ENCODE data around the gene GDPD2. TPM values are rescaled to one million over a fixed set of nuclear protein-coding genes. Genes with fewer than 3 reads are reported as not detected.

Gene GDPD2
- total RNA-seq, 1 donor = not detected

DNA sequence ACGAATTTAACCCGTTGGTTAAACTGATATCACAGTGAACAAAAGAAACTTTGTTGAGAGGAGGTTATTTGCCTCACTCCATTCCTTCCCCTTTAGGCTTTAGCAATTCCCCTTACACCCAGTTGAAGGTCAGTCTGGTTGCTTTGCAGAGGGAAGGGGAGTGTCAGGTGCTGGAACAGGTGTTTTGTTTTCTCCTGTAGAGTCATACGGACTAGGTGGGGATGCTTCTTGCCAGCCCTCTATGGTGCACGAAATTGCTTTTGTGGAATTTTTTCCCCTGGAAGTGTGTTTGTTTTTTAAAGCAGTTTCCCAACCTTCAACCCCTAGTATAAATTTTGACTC is 54.6 kb downstream of the GDPD2 start:
- Histone ChIP-seq H3K9me3 (ENCODE audit: low read depth, low read length) (no peaks in the 10 kb centered on the region), H3K4me1 (ENCODE audit: insufficient read depth, low read length) (no peaks in the 10 kb centered on the region), H3K27me3 (ENCODE audit: insufficient read depth, low read length) (no peaks in the 10 kb centered on the region), H3K4me3 (ENCODE audit: low read length) (no peak overlapping the region)

DNA sequence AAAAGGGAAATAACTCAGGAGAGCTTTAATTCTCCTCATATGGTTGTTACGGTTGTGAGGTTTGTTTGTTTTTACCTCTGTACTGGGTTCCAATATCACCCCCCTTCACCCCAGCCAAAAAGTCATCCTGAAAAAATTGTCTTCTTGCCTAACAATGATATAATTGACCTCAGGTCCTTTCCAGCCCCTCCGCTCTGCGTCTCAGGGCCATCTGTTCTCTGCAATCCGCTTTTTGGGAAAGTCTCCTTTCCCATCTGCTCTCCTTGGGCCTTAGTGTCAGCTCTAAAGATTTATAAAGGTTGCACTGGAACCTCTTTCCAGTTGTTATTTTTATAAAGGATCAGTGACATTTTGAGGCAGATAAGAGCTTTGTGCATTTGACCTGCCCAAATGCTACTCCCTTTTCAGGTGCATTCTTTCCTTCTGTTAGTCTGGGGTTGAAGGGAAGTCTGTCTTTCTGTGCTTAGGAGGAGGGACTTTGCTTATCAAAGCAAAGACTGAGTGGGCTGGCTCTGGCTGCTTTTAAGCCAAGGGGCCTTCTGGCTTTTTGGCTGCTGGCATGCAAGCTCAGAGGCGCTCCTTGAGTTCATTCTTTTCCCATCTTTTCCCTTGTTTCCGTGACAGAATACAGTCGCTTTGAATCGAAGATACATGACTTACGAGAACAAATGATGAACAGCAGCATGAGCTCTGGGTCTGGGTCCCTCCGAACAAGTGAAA is 55.6 kb downstream of the GDPD2 start:
- H3K4me3 ChIP-seq (ENCODE audit: low read length) = no peak overlapping the region
- H3K9me3 ChIP-seq (ENCODE audit: low read depth, low read length) = no peaks in the 10 kb centered on the region
- H3K4me1 ChIP-seq (ENCODE audit: insufficient read depth, low read length) = no peaks in the 10 kb centered on the region
- no peaks in the 10 kb centered on the region for H3K27me3 ChIP-seq (ENCODE audit: insufficient read depth, low read length)

DNA sequence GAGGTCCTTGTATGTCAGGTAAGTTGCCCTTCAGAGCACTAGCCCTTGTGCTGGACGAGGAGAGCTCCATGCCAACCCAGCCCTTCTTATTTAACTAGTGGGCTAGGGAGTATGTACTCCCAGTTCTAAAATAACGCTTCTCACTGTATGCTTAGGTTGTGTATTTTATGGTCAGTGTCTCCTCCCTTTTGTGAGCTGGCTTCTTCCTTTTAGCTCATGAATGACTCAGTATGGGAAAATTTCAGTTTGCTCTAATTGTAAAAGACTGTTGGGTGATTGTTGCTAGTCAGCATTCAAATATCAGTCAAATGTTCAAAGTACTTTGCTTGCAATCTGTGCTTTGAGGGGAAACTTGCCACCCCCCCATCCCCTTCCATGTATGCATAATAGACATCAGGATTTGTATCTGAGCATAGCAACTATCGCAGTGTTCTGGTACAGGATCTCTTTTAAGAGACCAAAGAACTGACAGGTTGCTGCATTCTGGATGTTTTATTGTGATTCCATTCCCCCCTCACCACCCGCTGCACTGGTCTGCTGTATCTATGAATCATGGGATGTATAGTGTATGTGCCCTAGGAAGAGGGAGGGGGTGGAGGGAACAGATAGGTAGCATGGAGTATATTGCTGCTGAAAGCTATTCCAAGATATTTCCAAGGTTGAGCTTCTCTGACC is 56.3 kb downstream of the GDPD2 start:
- H3K27me3 ChIP-seq (ENCODE audit: insufficient read depth, low read length) = no peaks in the 10 kb centered on the region
- H3K4me3 ChIP-seq (ENCODE audit: low read length) = no peak overlapping the region
- no peaks in the 10 kb centered on the region for H3K9me3 ChIP-seq (ENCODE audit: low read depth, low read length)
- H3K4me1 ChIP-seq (ENCODE audit: insufficient read depth, low read length) = no peaks in the 10 kb centered on the region

DNA sequence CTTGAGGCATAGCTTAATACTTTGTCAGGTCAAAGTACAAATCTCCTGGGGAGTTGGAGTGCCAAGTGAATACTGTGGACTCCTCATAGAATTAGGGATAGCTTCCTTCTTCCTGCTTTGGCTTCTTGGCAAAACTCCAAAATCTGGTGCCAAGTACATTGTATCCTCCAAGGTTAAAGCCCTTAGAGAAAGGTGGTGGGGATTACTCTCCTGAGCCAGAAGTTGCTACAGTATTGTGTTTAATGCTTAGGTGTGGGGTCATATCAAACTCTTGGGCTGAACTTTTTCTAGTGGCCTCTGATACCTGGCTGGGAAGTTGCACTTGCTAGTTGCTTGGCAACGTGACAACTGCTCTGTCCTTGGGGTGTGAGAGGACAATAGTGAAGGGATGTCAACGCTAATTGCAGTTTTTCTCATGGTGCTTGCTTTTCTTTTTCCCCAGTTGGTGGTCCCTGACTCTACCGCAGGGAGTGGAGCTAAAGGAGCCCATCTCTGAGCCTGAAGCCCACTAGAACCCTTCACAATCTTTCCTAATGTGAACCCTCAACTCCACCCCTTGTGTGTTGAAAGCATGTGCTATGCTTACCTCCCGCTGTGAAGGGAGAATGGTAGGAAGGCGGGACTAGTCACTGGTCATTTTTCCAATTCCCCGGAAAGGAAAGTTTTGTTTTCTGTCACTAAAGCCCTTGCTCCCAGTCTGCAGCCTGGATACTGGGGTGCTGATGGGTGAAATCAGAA is 57.0 kb downstream of the GDPD2 start:
- no peaks in the 10 kb centered on the region for H3K4me1 ChIP-seq (ENCODE audit: insufficient read depth, low read length)
- no peak overlapping the region for H3K4me3 ChIP-seq (ENCODE audit: low read length)
- no peaks in the 10 kb centered on the region for H3K9me3 ChIP-seq (ENCODE audit: low read depth, low read length)

DNA sequence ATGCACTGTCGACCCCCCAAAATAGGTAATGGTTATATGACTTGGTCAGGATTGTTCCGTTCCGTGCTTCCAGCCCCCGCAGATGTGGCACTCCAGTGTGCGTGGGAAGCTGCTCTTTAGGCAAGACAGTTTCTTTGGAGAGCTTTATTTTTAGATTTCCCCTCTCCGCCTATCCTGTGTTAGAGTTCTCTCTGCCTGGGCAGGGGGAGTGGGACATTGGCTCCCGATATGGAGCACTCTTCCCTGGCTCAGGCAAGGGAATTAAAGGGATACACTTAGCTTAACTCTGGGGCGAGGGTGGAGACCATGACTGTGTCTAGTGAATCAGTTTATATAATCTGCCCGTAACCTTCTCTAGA is 57.5 kb downstream of the GDPD2 start:
- H3K4me1 ChIP-seq (ENCODE audit: insufficient read depth, low read length) = no peaks in the 10 kb centered on the region
- no peak overlapping the region for H3K4me3 ChIP-seq (ENCODE audit: low read length)
- no peaks in the 10 kb centered on the region for H3K27me3 ChIP-seq (ENCODE audit: insufficient read depth, low read length)
- H3K9me3 ChIP-seq (ENCODE audit: low read depth, low read length) = no peaks in the 10 kb centered on the region

More for the DNA sequence above, 57.0 kb downstream of the GDPD2 start:
- no peaks in the 10 kb centered on the region for H3K27me3 ChIP-seq (ENCODE audit: insufficient read depth, low read length)

DNA sequence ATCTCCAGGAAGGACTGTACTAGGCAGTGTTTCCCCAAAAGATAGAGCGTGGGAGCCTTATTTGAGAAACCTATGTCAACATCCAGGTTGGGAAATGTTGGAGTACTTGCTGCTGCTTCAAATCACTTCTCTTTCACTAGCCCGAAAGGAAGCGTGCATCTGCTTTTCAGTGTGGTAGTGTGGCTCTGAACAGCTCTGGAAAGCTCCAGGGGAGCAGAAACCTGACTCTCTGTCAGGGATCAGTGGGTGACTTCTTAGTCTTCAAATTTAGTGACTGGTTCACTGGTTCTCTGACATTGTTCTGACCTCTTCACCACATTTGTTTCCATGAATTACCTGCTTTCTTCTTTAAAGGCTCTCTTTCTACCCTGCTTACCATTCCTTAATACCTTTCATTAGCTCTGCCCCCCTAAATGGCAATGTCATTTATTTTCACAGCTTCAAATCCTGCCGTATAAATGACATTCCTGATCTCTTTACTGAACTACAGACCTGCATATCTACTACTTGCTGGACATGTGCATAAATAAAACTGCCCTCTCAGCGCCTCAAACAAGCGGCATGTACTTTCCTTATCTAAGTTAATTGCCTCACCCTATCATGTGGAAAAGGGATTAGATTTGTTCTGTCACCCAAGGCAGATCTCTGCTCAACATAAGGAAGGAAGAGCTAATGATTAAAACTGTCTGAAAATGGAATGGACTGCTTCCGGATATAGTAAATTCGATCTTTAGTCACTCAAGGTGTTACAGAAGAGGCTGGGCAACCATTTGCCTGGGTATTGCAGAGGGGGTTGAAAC is 58.6 kb downstream of the GDPD2 start:
- H3K27me3 ChIP-seq (ENCODE audit: insufficient read depth, low read length) = no peaks in the 10 kb centered on the region
- no peak overlapping the region for H3K4me3 ChIP-seq (ENCODE audit: low read length)
- H3K9me3 ChIP-seq (ENCODE audit: low read depth, low read length) = no peaks in the 10 kb centered on the region
- no peaks in the 10 kb centered on the region for H3K4me1 ChIP-seq (ENCODE audit: insufficient read depth, low read length)

DNA sequence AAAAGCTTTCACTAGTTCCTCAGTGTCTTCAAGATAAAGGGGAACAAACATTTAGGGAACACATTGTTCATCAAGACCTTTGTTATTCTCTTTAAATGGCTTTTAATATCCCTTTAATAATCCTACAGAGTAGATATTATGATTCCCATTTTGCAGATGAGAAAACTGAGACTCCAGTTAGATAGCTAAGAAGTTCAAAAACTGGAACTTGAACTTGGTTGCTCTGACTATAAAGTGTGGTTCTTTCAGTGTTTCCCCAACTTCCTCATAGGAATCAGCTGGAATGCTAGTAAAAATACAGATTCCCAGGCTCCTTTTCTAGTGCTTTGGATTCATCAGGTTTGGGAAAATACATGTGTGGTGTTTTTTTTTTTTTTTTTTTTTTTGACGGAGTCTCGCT is 59.2 kb downstream of the GDPD2 start:
- H3K27me3 ChIP-seq (ENCODE audit: insufficient read depth, low read length) = no peaks in the 10 kb centered on the region
- H3K4me1 ChIP-seq (ENCODE audit: insufficient read depth, low read length) = no peaks in the 10 kb centered on the region
- no peaks in the 10 kb centered on the region for H3K9me3 ChIP-seq (ENCODE audit: low read depth, low read length)
- no peak overlapping the region for H3K4me3 ChIP-seq (ENCODE audit: low read length)

Other genes with a start within 250 kb of the GDPD2 start
- not detected for gene DGAT2L6, start 245.8 kb upstream of the GDPD2 start, total RNA-seq
- gene AWAT1, start 188.7 kb upstream of the GDPD2 start, total RNA-seq = not detected
- not detected for gene P2RY4, start 163.1 kb upstream of the GDPD2 start, total RNA-seq
- not detected for gene ARR3, start 155.0 kb upstream of the GDPD2 start, total RNA-seq
- not detected for gene RAB41, start 141.1 kb upstream of the GDPD2 start, total RNA-seq
- gene PDZD11, start 133.4 kb upstream of the GDPD2 start, total RNA-seq = 4.4 TPM
- 0.42 TPM for gene KIF4A, start 133.2 kb upstream of the GDPD2 start, total RNA-seq
- gene DLG3, start 21.5 kb downstream of the GDPD2 start, total RNA-seq = 6.4 TPM

Data from mononuclear cell (primary cell).